ENCODE data around the gene PTPRK. TPM values are rescaled to one million over a fixed set of nuclear protein-coding genes. Genes with fewer than 3 reads are reported as not detected.

Gene PTPRK
- total and polyA plus RNA-seq, 8 donors: 57.0 to 90.4 (median 78.6) TPM

DNA sequence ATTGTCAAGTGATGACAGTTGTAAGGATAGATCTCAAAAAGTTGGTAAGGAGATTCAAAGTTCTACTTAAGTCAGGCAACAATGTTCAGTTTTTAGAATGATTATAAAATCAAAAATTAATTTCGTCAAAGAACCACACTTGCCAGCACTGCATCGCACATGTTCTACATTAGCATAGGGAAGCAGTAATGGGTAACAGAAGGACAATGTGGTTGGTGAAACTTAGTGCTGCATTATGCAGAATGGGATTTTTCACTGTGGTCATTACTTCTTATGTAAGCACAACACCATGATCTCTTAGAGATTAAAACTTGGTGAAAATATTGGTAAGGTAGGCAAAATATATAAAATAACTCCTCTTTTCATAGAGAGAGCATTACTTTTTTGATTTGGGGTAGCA, 445.8 kb downstream of the PTPRK start:
- intact Hi-C loops (cut with DNase I): no loop called here
- TF ChIP-seq, protein P1, sequence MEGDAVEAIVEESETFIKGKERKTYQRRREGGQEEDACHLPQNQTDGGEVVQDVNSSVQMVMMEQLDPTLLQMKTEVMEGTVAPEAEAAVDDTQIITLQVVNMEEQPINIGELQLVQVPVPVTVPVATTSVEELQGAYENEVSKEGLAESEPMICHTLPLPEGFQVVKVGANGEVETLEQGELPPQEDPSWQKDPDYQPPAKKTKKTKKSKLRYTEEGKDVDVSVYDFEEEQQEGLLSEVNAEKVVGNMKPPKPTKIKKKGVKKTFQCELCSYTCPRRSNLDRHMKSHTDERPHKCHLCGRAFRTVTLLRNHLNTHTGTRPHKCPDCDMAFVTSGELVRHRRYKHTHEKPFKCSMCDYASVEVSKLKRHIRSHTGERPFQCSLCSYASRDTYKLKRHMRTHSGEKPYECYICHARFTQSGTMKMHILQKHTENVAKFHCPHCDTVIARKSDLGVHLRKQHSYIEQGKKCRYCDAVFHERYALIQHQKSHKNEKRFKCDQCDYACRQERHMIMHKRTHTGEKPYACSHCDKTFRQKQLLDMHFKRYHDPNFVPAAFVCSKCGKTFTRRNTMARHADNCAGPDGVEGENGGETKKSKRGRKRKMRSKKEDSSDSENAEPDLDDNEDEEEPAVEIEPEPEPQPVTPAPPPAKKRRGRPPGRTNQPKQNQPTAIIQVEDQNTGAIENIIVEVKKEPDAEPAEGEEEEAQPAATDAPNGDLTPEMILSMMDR (IDR thresholded peaks at IDR 0.05): no peak
- H3K4me1 ChIP-seq: no peaks in the 10 kb centered on the region
- no peak overlapping the region for H3K27ac ChIP-seq
- H3K36me3 ChIP-seq: peaks cover 0 to 5% of the 10 kb centered on the region in 2 donors
- ATAC-seq (no peak), DNase-seq (no peak)
- H3K4me3 ChIP-seq: no peak overlapping the region
- no peaks in the 10 kb centered on the region for H3K9me3 ChIP-seq
- H3K27me3 ChIP-seq: no peaks in the 10 kb centered on the region

DNA sequence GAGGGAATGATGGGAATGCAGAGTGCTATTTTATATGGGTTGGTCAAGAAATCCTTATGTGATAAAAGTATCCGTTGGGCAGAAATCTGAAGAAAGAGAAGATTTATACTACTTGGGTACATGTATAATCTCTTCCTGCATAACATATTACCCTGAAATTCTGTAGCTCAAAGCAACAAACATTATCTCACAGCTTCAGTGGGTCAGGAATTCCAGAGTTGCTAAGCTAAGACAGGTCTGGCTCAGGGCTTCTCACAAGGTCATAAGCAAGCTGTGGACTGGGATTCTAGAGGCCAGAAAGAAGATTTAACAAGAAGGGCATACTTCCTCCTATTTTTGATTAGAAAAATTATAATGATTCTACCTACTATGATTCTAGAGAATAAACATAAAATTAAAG, 447.0 kb downstream of the PTPRK start:
- H3K4me1 ChIP-seq: no peaks in the 10 kb centered on the region
- H3K4me3 ChIP-seq: no peak overlapping the region
- TF ChIP-seq, protein P1 (IDR thresholded peaks at IDR 0.05): no peak
- H3K9me3 ChIP-seq: no peaks in the 10 kb centered on the region
- ATAC-seq (no peak), DNase-seq (no peak)
- H3K27me3 ChIP-seq: no peaks in the 10 kb centered on the region
- H3K27ac ChIP-seq: no peak overlapping the region
- peaks cover 0 to 3% of the 10 kb centered on the region in 2 donors for H3K36me3 ChIP-seq
- intact Hi-C loops (cut with DNase I): no loop called here

DNA sequence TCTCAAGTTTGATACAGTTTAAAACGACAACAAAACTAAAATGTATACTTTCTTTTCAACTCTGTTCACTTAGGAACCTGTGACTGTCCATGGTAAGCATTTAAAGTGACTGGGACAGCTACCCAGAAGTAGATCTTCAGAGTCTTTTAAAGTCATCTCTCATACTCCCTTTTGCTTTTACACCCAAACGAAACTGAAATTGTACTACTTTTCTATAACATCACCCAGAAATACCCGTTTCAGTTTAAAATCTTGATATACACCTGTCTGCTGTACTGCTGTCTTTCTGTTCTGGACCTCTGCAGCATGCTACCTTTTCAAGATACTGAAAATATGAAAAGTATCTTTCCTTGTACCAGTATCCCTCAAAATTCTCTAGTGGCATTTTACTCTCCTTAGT, 449.2 kb downstream of the PTPRK start:
- Histone ChIP-seq H3K36me3 (no peaks in the 10 kb centered on the region), H3K27ac (no peak overlapping the region), H3K4me3 (no peak overlapping the region), H3K27me3 (no peaks in the 10 kb centered on the region), H3K4me1 (no peaks in the 10 kb centered on the region), H3K9me3 (no peaks in the 10 kb centered on the region)
- DNase-seq (no peak), ATAC-seq (no peak)
- intact Hi-C loops (cut with DNase I): no loop called here
- TF ChIP-seq, protein P1 (IDR thresholded peaks at IDR 0.05): no peak

DNA sequence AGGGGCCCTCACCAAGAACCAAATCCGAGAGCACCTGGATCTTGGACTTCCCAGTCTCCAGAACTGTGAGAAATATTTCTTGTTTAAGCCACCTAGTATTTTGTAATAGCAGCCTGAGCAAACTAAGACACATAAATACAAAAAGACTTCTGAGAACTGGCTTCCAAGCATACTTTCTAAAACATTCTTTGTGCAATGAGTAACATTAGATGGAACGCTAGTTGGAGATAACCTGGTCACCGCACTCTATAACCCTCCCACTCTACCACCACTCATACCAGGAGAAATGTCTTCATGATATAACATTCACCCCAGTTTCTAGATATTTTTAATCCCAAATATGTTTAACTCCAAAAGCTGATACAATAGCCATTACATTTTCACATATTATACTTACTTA, 450.0 kb downstream of the PTPRK start:
- Histone ChIP-seq H3K27ac (no peak overlapping the region), H3K4me1 (no peaks in the 10 kb centered on the region), H3K27me3 (no peaks in the 10 kb centered on the region), H3K36me3 (no peaks in the 10 kb centered on the region), H3K9me3 (no peaks in the 10 kb centered on the region), H3K4me3 (no peak overlapping the region)
- TF ChIP-seq, protein P1 (IDR thresholded peaks at IDR 0.05): no peak
- intact Hi-C loops (cut with DNase I): no loop called here
- no peak for ATAC-seq
- DNase-seq: no peak

- TF ChIP-seq, protein P1 (IDR thresholded peaks at IDR 0.05): no peak
- DNase-seq: no peak
- intact Hi-C loops (cut with DNase I): no loop called here
- no peaks in the 10 kb centered on the region for H3K36me3 ChIP-seq
- no peaks in the 10 kb centered on the region for H3K27me3 ChIP-seq
- H3K4me3 ChIP-seq: no peak overlapping the region
- no peaks in the 10 kb centered on the region for H3K4me1 ChIP-seq
- H3K9me3 ChIP-seq: no peaks in the 10 kb centered on the region
- H3K27ac ChIP-seq: no peak overlapping the region
- no peak for ATAC-seq
Observed at GRCh38 chr6:128069188-128069587, 451.2 kb downstream of the PTPRK start.

Data from left lung (tissue), 10 donors.